ENCODE data around the gene TIRAP. TPM values are rescaled to one million over a fixed set of nuclear protein-coding genes. Genes with fewer than 3 reads are reported as not detected.

The TIRAP gene
- total RNA-seq, 5 donors from 2014 or later (not counting 1 experiment from before 2014, with no cell fraction given): 11.3 to 23.4 (median 21.9) TPM

- H3K27ac ChIP-seq (ENCODE audit: low read length): no peak overlapping the region
- DNase-seq (peak in 1 of 35 experiments; percentile 17), ATAC-seq (replicated peaks in 1 of 4) (no peak)
- H3K4me3 ChIP-seq (ENCODE audit: control insufficient read depth in 1 of 2, extremely low read depth in 1 of 2, low read length in 1 of 2): no peak overlapping the region
- Mint-ChIP-seq H3K36me3 (peaks cover 53% of the 10 kb centered on the region), H3K4me3 (no peak overlapping the region), H3K4me1 (peaks cover 21 to 36% (median 21%) of the 10 kb centered on the region in 3 donors), H3K27ac (peak overlapping the region in 1 of 2 donors; percentile 42), H3K9me3 (peaks cover 0 to 7% (median 4%) of the 10 kb centered on the region in 3 donors), H3K27me3 (no peaks in the 10 kb centered on the region)
- 97% methylated on average over 8 of the region's 14 CpGs for WGBS (ENCODE audit: insufficient coverage)
- H3K36me3 ChIP-seq (ENCODE audit: control insufficient read depth in 2 of 2, extremely low read depth in 1 of 2, insufficient read depth in 1 of 2, low read length in 1 of 2): peaks cover 0 to 40% of the 10 kb centered on the region in 2 donors
- H3K27me3 ChIP-seq (replicated peaks in 1 of 2; ENCODE audit: control insufficient read depth in 2 of 2, extremely low read depth in 1 of 2, insufficient read depth in 2 of 2, low read length in 1 of 2): no peaks in the 10 kb centered on the region
- CTCF ChIA-PET: interaction anchor here (0.9 to 3.0 kb wide), 5 partner anchors 12 to 169 kb away, joined by 4 to 13 read pairs (median 4); partner anchors contain the start of gene ST3GAL4 (in 1 of the 2)
- no peaks in the 10 kb centered on the region for H3K9me3 ChIP-seq
- POLR2A ChIA-PET: interaction anchor here in 1 of 2 donors (0.6 kb wide), 1 partner anchor 28 kb away, joined by 3 read pairs; no protein-coding TSS in a partner anchor
- peaks cover 0 to 11% of the 10 kb centered on the region in 2 experiments for H3K4me1 ChIP-seq (ENCODE audit: control insufficient read depth in 1 of 2, extremely low read depth in 1 of 2, insufficient read depth in 2 of 2, low read length in 2 of 2)
These were observed 28.8 kb downstream of the TIRAP start for GRCh38 chr11:126311401-126312291.

GRCh38 chr11:126312961-126313360 is 30.1 kb downstream of the TIRAP start:
- H3K4me1 ChIP-seq (ENCODE audit: control insufficient read depth in 1 of 2, extremely low read depth in 1 of 2, insufficient read depth in 2 of 2, low read length in 2 of 2): peaks cover 3 to 15% of the 10 kb centered on the region in 2 experiments
- H3K27ac Mint-ChIP-seq: no peak overlapping the region
- CTCF ChIA-PET: interaction anchor here (0.7 to 0.9 kb wide), 4 partner anchors 9 to 344 kb away, joined by 3 to 5 read pairs (median 3); no protein-coding TSS in a partner anchor
- POLR2A ChIA-PET: interaction anchor here in 1 of 2 donors (0.7 kb wide), 1 partner anchor 425 kb away, joined by 4 read pairs; no protein-coding TSS in a partner anchor
- H3K4me3 ChIP-seq (ENCODE audit: control insufficient read depth in 1 of 2, extremely low read depth in 1 of 2, low read length in 1 of 2): no peak overlapping the region
- 92% methylated on average over 6 of the region's 8 CpGs for WGBS (ENCODE audit: insufficient coverage)
- H3K27me3 Mint-ChIP-seq: no peaks in the 10 kb centered on the region
- H3K4me1 Mint-ChIP-seq: peaks cover 23 to 38% (median 28%) of the 10 kb centered on the region in 3 donors
- peaks cover 51% of the 10 kb centered on the region for H3K36me3 Mint-ChIP-seq
- no peak for DNase-seq
- H3K27ac ChIP-seq (ENCODE audit: low read length): no peak overlapping the region
- H3K36me3 ChIP-seq (ENCODE audit: control insufficient read depth in 2 of 2, extremely low read depth in 1 of 2, insufficient read depth in 1 of 2, low read length in 1 of 2): peaks cover 0 to 34% of the 10 kb centered on the region in 2 donors
- no peaks in the 10 kb centered on the region for H3K27me3 ChIP-seq (replicated peaks in 1 of 2; ENCODE audit: control insufficient read depth in 2 of 2, extremely low read depth in 1 of 2, insufficient read depth in 2 of 2, low read length in 1 of 2)
- no peak for ATAC-seq (replicated peaks in 1 of 4)
- H3K9me3 Mint-ChIP-seq: peaks cover 0 to 7% (median 4%) of the 10 kb centered on the region in 3 donors
- no peak overlapping the region for H3K4me3 Mint-ChIP-seq
- no peaks in the 10 kb centered on the region for H3K9me3 ChIP-seq

- Histone ChIP-seq H3K4me1 (ENCODE audit: control insufficient read depth in 1 of 2, extremely low read depth in 1 of 2, insufficient read depth in 2 of 2, low read length in 2 of 2) (peaks cover 11 to 24% of the 10 kb centered on the region in 2 experiments), H3K9me3 (no peaks in the 10 kb centered on the region), H3K27ac (ENCODE audit: low read length) (no peak overlapping the region), H3K4me3 (ENCODE audit: control insufficient read depth in 1 of 2, extremely low read depth in 1 of 2, low read length in 1 of 2) (no peak overlapping the region), H3K27me3 (replicated peaks in 1 of 2; ENCODE audit: control insufficient read depth in 2 of 2, extremely low read depth in 1 of 2, insufficient read depth in 2 of 2, low read length in 1 of 2) (no peaks in the 10 kb centered on the region), H3K36me3 (ENCODE audit: control insufficient read depth in 2 of 2, extremely low read depth in 1 of 2, insufficient read depth in 1 of 2, low read length in 1 of 2) (peaks cover 0 to 28% of the 10 kb centered on the region in 2 donors)
- H3K36me3 Mint-ChIP-seq: peaks cover 48% of the 10 kb centered on the region
- no peak overlapping the region for H3K4me3 Mint-ChIP-seq
- ChIA-PET CTCF (interaction anchor here in 1 of 2 donors (0.6 kb wide), 1 partner anchor 10 kb away, joined by 3 read pairs; no protein-coding TSS in a partner anchor), POLR2A (no interaction called here)
- no peak for ATAC-seq (replicated peaks in 1 of 4)
- H3K4me1 Mint-ChIP-seq: peaks cover 31 to 43% (median 32%) of the 10 kb centered on the region in 3 donors
- DNase-seq: no peak
- H3K9me3 Mint-ChIP-seq: peaks cover 0 to 7% (median 4%) of the 10 kb centered on the region in 3 donors
- 100% methylated on average over 1 of the region's 5 CpGs for WGBS (ENCODE audit: insufficient coverage)
- H3K27ac Mint-ChIP-seq: no peak overlapping the region
- H3K27me3 Mint-ChIP-seq: no peaks in the 10 kb centered on the region
These were observed 30.9 kb downstream of the TIRAP start for GRCh38 chr11:126313826-126314225.

- Mint-ChIP-seq H3K36me3 (peaks cover 41% of the 10 kb centered on the region), H3K27ac (peak overlapping the region; percentile 84 to 94), H3K27me3 (no peaks in the 10 kb centered on the region), H3K4me3 (peak overlapping the region in 2 of 3 donors; percentile 51 to 72), H3K9me3 (peaks cover 0 to 7% (median 4%) of the 10 kb centered on the region in 3 donors), H3K4me1 (peaks cover 28 to 46% (median 36%) of the 10 kb centered on the region in 3 donors)
- no peaks in the 10 kb centered on the region for H3K9me3 ChIP-seq
- peak overlapping the region in 1 of 2 donors; percentile 11 for H3K4me3 ChIP-seq (ENCODE audit: control insufficient read depth in 1 of 2, extremely low read depth in 1 of 2, low read length in 1 of 2)
- H3K36me3 ChIP-seq (ENCODE audit: control insufficient read depth in 2 of 2, extremely low read depth in 1 of 2, insufficient read depth in 1 of 2, low read length in 1 of 2): peaks cover 0 to 12% of the 10 kb centered on the region in 2 donors
- 0% methylated on average over 1 of the region's 1 CpG for WGBS (ENCODE audit: insufficient coverage)
- H3K27me3 ChIP-seq (replicated peaks in 1 of 2; ENCODE audit: control insufficient read depth in 2 of 2, extremely low read depth in 1 of 2, insufficient read depth in 2 of 2, low read length in 1 of 2): no peaks in the 10 kb centered on the region
- H3K4me1 ChIP-seq (ENCODE audit: control insufficient read depth in 1 of 2, extremely low read depth in 1 of 2, insufficient read depth in 2 of 2, low read length in 2 of 2): peaks cover 17 to 25% of the 10 kb centered on the region in 2 experiments
- peak overlapping the region; percentile 57 for H3K27ac ChIP-seq (ENCODE audit: low read length)
- POLR2A ChIA-PET: no interaction called here
- DNase-seq (no peak), ATAC-seq (replicated peaks in 1 of 4) (no peak)
- CTCF ChIA-PET: interaction anchor here (0.6 to 2.6 kb wide), 3 partner anchors 8 to 163 kb away, joined by 3 to 13 read pairs (median 3); partner anchors contain the start of gene DCPS (in 1 of the 2)
These were observed 34.5 kb downstream of the TIRAP start for GRCh38 chr11:126317432-126317755.

GRCh38 chr11:126317756-126318573 is 35.1 kb downstream of the TIRAP start:
- Histone ChIP-seq H3K9me3 (no peaks in the 10 kb centered on the region), H3K36me3 (ENCODE audit: control insufficient read depth in 2 of 2, extremely low read depth in 1 of 2, insufficient read depth in 1 of 2, low read length in 1 of 2) (peaks cover 0 to 12% of the 10 kb centered on the region in 2 donors), H3K27me3 (replicated peaks in 1 of 2; ENCODE audit: control insufficient read depth in 2 of 2, extremely low read depth in 1 of 2, insufficient read depth in 2 of 2, low read length in 1 of 2) (no peaks in the 10 kb centered on the region), H3K4me3 (ENCODE audit: control insufficient read depth in 1 of 2, extremely low read depth in 1 of 2, low read length in 1 of 2) (peak overlapping the region in 1 of 2 donors; percentile 11), H3K27ac (ENCODE audit: low read length) (peak overlapping the region; percentile 57), H3K4me1 (ENCODE audit: control insufficient read depth in 1 of 2, extremely low read depth in 1 of 2, insufficient read depth in 2 of 2, low read length in 2 of 2) (peaks cover 17 to 25% of the 10 kb centered on the region in 2 experiments)
- Mint-ChIP-seq H3K4me1 (peaks cover 28 to 46% (median 36%) of the 10 kb centered on the region in 3 donors), H3K9me3 (peaks cover 0 to 7% (median 4%) of the 10 kb centered on the region in 3 donors), H3K36me3 (peaks cover 41% of the 10 kb centered on the region), H3K27ac (peak overlapping the region; percentile 84 to 94), H3K27me3 (no peaks in the 10 kb centered on the region), H3K4me3 (peak overlapping the region; percentile 49 to 72 (median 51))
- ATAC-seq (replicated peaks in 1 of 4) (peak; percentile 61 to 78 (median 70)), DNase-seq (peak in 11 of 35 experiments; percentile 7 to 52 (median 30))
- ChIA-PET POLR2A (interaction anchor here in 1 of 2 donors (0.6 kb wide), 1 partner anchor 20 kb away, joined by 3 read pairs; no protein-coding TSS in a partner anchor), CTCF (interaction anchor here (0.6 to 2.6 kb wide), 5 partner anchors 8 to 162 kb away, joined by 3 to 13 read pairs (median 4); partner anchors contain the start of gene DCPS (in 1 of the 2))
- WGBS (ENCODE audit: insufficient coverage): 67% methylated on average over 4 of the region's 14 CpGs

Data from T-cell (primary cell).